Fibroblast of skin of back (primary cell): ENCODE measurements around the gene SEMA3F. TPM values are rescaled to one million over a fixed set of nuclear protein-coding genes. Genes with fewer than 3 reads are reported as not detected.
A peak's percentile ranks its signal among the peaks of the same experiment; 100 is the strongest.

Source experiments
- DNase-seq: peaks from one replicate; pipeline ENCODE4 v3.0.0-alpha.2; 2013
- polyA plus RNA-seq, 2 experiments: library from polyadenylated mRNA; unstranded; fragments of 120-200 nt; gene quantifications; one replicate each; pipeline ENCODE4 v1.2.1, GENCODE V29; 2013; ENCODE audit not compliant: insufficient read length in 2 of 2

The SEMA3F gene
- 12.9 TPM for polyA plus RNA-seq (2013, experiment 1 of 2; ENCODE audit: insufficient read length)
- 20.5 TPM for polyA plus RNA-seq (2013, experiment 2 of 2; ENCODE audit: insufficient read length)

GRCh38 chr3:50154840-50155490 is at the start of gene SEMA3F:
Gene SEMA3F (plus strand): TSS chr3:50155324. CDS start chr3:50159623, 4,299 bp downstream.
- peak; percentile 73 for DNase-seq

GRCh38 chr3:50111757-50112156 is 43.4 kb upstream of the SEMA3F start:
- DNase-seq: no peak

- DNase-seq: no peak
Observed at GRCh38 chr3:50112462-50112861, 42.7 kb upstream of the SEMA3F start.

- no peak for DNase-seq
Observed at GRCh38 chr3:50117120-50117519, 38.0 kb upstream of the SEMA3F start.

GRCh38 chr3:50118237-50118636 is 36.9 kb upstream of the SEMA3F start:
- no peak for DNase-seq

- DNase-seq: no peak
Observed at GRCh38 chr3:50119786-50120185, 35.3 kb upstream of the SEMA3F start.

- no peak for DNase-seq
Observed at GRCh38 chr3:50120364-50121071, 34.6 kb upstream of the SEMA3F start.

- peak; percentile 71 for DNase-seq
Observed at GRCh38 chr3:50121072-50122032, 33.8 kb upstream of the SEMA3F start.

GRCh38 chr3:50122071-50122470 is 33.1 kb upstream of the SEMA3F start:
- DNase-seq: no peak

GRCh38 chr3:50122661-50123391 is 32.3 kb upstream of the SEMA3F start:
- DNase-seq: no peak

GRCh38 chr3:50123394-50124051 is 31.6 kb upstream of the SEMA3F start:
- no peak for DNase-seq

- DNase-seq: peak; percentile 29
Observed at GRCh38 chr3:50124052-50124799, 30.9 kb upstream of the SEMA3F start.

GRCh38 chr3:50124800-50125178 is 30.3 kb upstream of the SEMA3F start:
- DNase-seq: no peak

GRCh38 chr3:50125541-50126286 is 29.4 kb upstream of the SEMA3F start:
- DNase-seq: no peak

GRCh38 chr3:50126287-50127211 is 28.6 kb upstream of the SEMA3F start:
- DNase-seq: peak; percentile 72

GRCh38 chr3:50127251-50127691 is 27.9 kb upstream of the SEMA3F start:
- DNase-seq: peak; percentile 65

GRCh38 chr3:50128001-50128400 is 27.1 kb upstream of the SEMA3F start:
- DNase-seq: no peak

- DNase-seq: no peak
Observed at GRCh38 chr3:50130436-50130835, 24.7 kb upstream of the SEMA3F start.
